A673 (cell line): ENCODE results near the gene PBXIP1.

Source experiments
- CTCF ChIP-seq: fragments of 300-800, 200-600 bp; sonication (generic); conservative IDR thresholded peaks from 2 replicates; pipeline ENCODE4 v1.5.1; 2017; ENCODE audit warnings: low read depth, mild to moderate bottlenecking, antibody characterized with exemption, low read length, moderate library complexity, mixed read lengths
- EZH2 ChIP-seq: fragments of 200-600 bp; sonication (generic); IDR thresholded peaks from 2 replicates; pipeline ENCODE4 v1.6.1; 2017; ENCODE audit warnings: borderline replicate concordance, low read depth, mild to moderate bottlenecking, mixed read lengths, antibody characterized with exemption, low read length; ENCODE audit not compliant: poor library complexity, severe bottlenecking

GRCh38 chr1:154960446-154961136 is 4.7 kb upstream of the PBXIP1 start:
- no peak for TF ChIP-seq CTCF
- no peak for TF ChIP-seq EZH2
